ENCODE results near the gene DCAF11. TPM values are rescaled to one million over a fixed set of nuclear protein-coding genes. Genes with fewer than 3 reads are reported as not detected.

The DCAF11 gene
- total and polyA plus RNA-seq, 2 of the 13 experiments (the other 11 are each of a cell fraction or from before 2014, with no cell fraction given), result 150 to 257 TPM

GRCh38 chr14:24113801-24114531, 611 bp upstream of the DCAF11 start (continued):
- TF ChIP-seq, protein P1, sequence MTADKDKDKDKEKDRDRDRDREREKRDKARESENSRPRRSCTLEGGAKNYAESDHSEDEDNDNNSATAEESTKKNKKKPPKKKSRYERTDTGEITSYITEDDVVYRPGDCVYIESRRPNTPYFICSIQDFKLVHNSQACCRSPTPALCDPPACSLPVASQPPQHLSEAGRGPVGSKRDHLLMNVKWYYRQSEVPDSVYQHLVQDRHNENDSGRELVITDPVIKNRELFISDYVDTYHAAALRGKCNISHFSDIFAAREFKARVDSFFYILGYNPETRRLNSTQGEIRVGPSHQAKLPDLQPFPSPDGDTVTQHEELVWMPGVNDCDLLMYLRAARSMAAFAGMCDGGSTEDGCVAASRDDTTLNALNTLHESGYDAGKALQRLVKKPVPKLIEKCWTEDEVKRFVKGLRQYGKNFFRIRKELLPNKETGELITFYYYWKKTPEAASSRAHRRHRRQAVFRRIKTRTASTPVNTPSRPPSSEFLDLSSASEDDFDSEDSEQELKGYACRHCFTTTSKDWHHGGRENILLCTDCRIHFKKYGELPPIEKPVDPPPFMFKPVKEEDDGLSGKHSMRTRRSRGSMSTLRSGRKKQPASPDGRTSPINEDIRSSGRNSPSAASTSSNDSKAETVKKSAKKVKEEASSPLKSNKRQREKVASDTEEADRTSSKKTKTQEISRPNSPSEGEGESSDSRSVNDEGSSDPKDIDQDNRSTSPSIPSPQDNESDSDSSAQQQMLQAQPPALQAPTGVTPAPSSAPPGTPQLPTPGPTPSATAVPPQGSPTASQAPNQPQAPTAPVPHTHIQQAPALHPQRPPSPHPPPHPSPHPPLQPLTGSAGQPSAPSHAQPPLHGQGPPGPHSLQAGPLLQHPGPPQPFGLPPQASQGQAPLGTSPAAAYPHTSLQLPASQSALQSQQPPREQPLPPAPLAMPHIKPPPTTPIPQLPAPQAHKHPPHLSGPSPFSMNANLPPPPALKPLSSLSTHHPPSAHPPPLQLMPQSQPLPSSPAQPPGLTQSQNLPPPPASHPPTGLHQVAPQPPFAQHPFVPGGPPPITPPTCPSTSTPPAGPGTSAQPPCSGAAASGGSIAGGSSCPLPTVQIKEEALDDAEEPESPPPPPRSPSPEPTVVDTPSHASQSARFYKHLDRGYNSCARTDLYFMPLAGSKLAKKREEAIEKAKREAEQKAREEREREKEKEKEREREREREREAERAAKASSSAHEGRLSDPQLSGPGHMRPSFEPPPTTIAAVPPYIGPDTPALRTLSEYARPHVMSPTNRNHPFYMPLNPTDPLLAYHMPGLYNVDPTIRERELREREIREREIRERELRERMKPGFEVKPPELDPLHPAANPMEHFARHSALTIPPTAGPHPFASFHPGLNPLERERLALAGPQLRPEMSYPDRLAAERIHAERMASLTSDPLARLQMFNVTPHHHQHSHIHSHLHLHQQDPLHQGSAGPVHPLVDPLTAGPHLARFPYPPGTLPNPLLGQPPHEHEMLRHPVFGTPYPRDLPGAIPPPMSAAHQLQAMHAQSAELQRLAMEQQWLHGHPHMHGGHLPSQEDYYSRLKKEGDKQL (CRISPR knock-in tag; IDR thresholded peaks at IDR 0.05; ENCODE audit: low read depth), result peak; percentile 93
- TF ChIP-seq ZNF570 (CRISPR knock-in tag; IDR thresholded peaks at IDR 0.05; ENCODE audit: borderline replicate concordance) (peak; percentile 96; the same call in 1 of the 2 replicates), DZIP1 (CRISPR knock-in tag; IDR thresholded peaks at IDR 0.05) (peak; percentile 82; the same call in 1 of the 2 replicates), FOXJ3 (CRISPR knock-in tag; IDR thresholded peaks at IDR 0.05; ENCODE audit: borderline replicate concordance) (peak; percentile 95), POGZ (CRISPR knock-in tag; IDR thresholded peaks at IDR 0.05) (peak; percentile 99), ZSCAN12 (CRISPR knock-in tag; IDR thresholded peaks at IDR 0.05) (peak; percentile 72; the same call in 1 of the 2 replicates), TOE1 (CRISPR knock-in tag; IDR thresholded peaks at IDR 0.05) (no peak), NR2F6 (IDR thresholded peaks at IDR 0.05) (peak; percentile 89), NR2F6 (CRISPR knock-in tag; IDR thresholded peaks at IDR 0.05) (peak; percentile 99), ZNF589 (CRISPR knock-in tag; conservative IDR thresholded peaks at IDR 0.05) (no peak), FOSL1 (CRISPR knock-in tag; IDR thresholded peaks at IDR 0.05; ENCODE audit: borderline replicate concordance) (peak; percentile 39; the same call in 1 of the 2 replicates), HMG20A (CRISPR knock-in tag; IDR thresholded peaks at IDR 0.05; ENCODE audit: borderline replicate concordance) (peak; percentile 83), ZNF256 (CRISPR knock-in tag; conservative IDR thresholded peaks at IDR 0.05) (0 out of 2 replicates have a peak, but pooled peaks have one; percentile 78), ZNF75D (CRISPR knock-in tag; IDR thresholded peaks at IDR 0.05; ENCODE audit: borderline replicate concordance) (no peak; the same call in 1 of the 2 replicates), WIZ (CRISPR knock-in tag; IDR thresholded peaks at IDR 0.05) (no peak; the same call in none of the 2 replicates), NR3C1 (CRISPR knock-in tag; IDR thresholded peaks at IDR 0.05) (no peak), HOMEZ (CRISPR knock-in tag; IDR thresholded peaks at IDR 0.05; ENCODE audit: low read depth) (peak; percentile 99), ATF4 (CRISPR knock-in tag; IDR thresholded peaks at IDR 0.05) (no peak)
